Transverse colon (tissue), 4 donors: Measurements from ENCODE around the gene PSORS1C1.
"Not testable (repeated sequence)": the region's sequence is repeated elsewhere in the genome, so short reads cannot be mapped to it uniquely, and the experiment has no call there.

Source experiments
- CTCF ChIP-seq, 5 experiments: fragments of 200-600 bp in 3 of 5; fragments of 450-650 bp in 2 of 5; sonication (generic) in 3 of 5; IDR thresholded peaks; 1 replicate in 2 of 5; 2 replicates in 3 of 5; pipeline ENCODE4 v1.5.1; 2016 to 2017; ENCODE audit warnings: antibody characterized with exemption in 5 of 5, inconsistent platforms in 3 of 5, mild to moderate bottlenecking in 2 of 5, moderate library complexity in 1 of 5
- POLR2A ChIP-seq: fragments of 450-650 bp; IDR thresholded peaks from one replicate; pipeline ENCODE4 v1.6.1; 2016; ENCODE audit warnings: antibody characterized with exemption, mild to moderate bottlenecking, moderate library complexity
- POLR2AphosphoS5 ChIP-seq, 3 donors: sonication (generic); formaldehyde crosslinking; IDR thresholded peaks; one replicate each; pipeline ENCODE4 v1.6.1; 2016; ENCODE audit warnings: antibody characterized with exemption in 3 of 3

DNA sequence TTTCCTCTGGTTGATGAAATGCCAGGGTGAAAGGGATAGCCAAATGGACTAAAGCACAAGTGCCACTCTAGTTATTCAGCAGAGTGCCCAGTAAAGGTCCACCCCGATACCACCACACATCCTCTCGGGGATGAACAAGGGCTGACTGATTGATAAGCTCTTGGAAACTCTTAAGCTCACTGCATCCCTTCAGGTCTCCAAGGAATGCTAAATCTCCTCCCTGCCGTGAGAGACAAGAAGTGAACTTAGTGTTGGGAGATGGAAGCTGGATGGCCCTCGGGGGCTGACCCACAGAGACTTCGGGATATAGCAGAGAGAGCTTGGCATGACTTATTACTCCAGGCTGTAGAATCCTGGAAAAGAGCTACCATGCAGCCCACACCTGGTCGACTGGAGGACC lies 69.3 kb downstream of the PSORS1C1 start:
- TF ChIP-seq CTCF (IDR thresholded peaks at IDR 0.05); POLR2AphosphoS5 (IDR thresholded peaks at IDR 0.05); POLR2A: not testable (repeated sequence)
